GM12891 (cell line): ENCODE results near the gene CHPF2.

Source experiments
- PAX5 ChIP-seq: IDR thresholded peaks from 2 replicates; pipeline ENCODE4 v1.6.1; 2011; ENCODE audit warnings: low read length, moderate library complexity, mild to moderate bottlenecking; ENCODE audit not compliant: insufficient read depth, severe bottlenecking
- POLR2A ChIP-seq: IDR thresholded peaks from 2 replicates; pipeline ENCODE4 v1.6.1; 2011; ENCODE audit warnings: low read depth, low read length, control low read depth
- POLR2AphosphoS5 ChIP-seq: IDR thresholded peaks from 2 replicates; pipeline ENCODE4 v1.6.1; 2011; ENCODE audit warnings: low read depth, low read length, control low read depth
- POU2F2 ChIP-seq: IDR thresholded peaks from 2 replicates; pipeline ENCODE4 v1.6.1; 2011; ENCODE audit warnings: low read depth, mild to moderate bottlenecking, control low read depth, low read length, moderate library complexity
- SPI1 ChIP-seq: IDR thresholded peaks from 2 replicates; pipeline ENCODE4 v1.6.1; 2011; ENCODE audit warnings: low read depth, low read length, control low read depth
- TAF1 ChIP-seq: IDR thresholded peaks from 2 replicates; pipeline ENCODE4 v1.6.1; 2011; ENCODE audit warnings: low read depth, low read length, control low read depth

- TF ChIP-seq POLR2A (no peak), POLR2AphosphoS5 (no peak), PAX5 (no peak), TAF1 (no peak), SPI1 (no peak), POU2F2 (no peak)
These were observed 8.9 kb downstream of the CHPF2 start for GRCh38 chr7:151240942-151241754.
